Nephron (organoid): ENCODE data around the gene ZNF335.

Source experiments
- H3K27ac Mint-ChIP-seq, 3 experiments: 2 replicates each; pipeline ENCODE4 v1.8.0; 2020; ENCODE audit warnings: mixed read lengths in 3 of 3, mild to moderate bottlenecking in 2 of 3, moderate library complexity in 1 of 3
- H3K27me3 Mint-ChIP-seq: 2 replicates; pipeline ENCODE4 v1.8.0; 2021; ENCODE audit warnings: low read depth, mild to moderate bottlenecking, moderate library complexity, mixed read lengths
- H3K36me3 Mint-ChIP-seq: 2 replicates; pipeline ENCODE4 v1.8.0; 2020; ENCODE audit warnings: low read depth, mixed read lengths
- H3K4me1 Mint-ChIP-seq: 2 replicates; pipeline ENCODE4 v1.8.0; 2020; ENCODE audit warnings: mixed read lengths
- H3K4me3 Mint-ChIP-seq, 3 experiments: 2 replicates each; pipeline ENCODE4 v1.8.0; 2020; ENCODE audit warnings: mild to moderate bottlenecking in 3 of 3, mixed read lengths in 3 of 3, moderate library complexity in 2 of 3
- H3K9me3 Mint-ChIP-seq: 2 replicates; pipeline ENCODE4 v1.8.0; 2020; ENCODE audit warnings: mixed read lengths
- TF ChIP-seq, protein P1 (sequence below), 3 experiments: fragments of 200-600 bp; sonication (generic); IDR thresholded peaks; one replicate each; pipeline ENCODE4 v1.5.0; 2021; ENCODE audit warnings: antibody characterized with exemption in 3 of 3; ENCODE audit not compliant: unreplicated experiment in 3 of 3

ZNF335 gene

DNA sequence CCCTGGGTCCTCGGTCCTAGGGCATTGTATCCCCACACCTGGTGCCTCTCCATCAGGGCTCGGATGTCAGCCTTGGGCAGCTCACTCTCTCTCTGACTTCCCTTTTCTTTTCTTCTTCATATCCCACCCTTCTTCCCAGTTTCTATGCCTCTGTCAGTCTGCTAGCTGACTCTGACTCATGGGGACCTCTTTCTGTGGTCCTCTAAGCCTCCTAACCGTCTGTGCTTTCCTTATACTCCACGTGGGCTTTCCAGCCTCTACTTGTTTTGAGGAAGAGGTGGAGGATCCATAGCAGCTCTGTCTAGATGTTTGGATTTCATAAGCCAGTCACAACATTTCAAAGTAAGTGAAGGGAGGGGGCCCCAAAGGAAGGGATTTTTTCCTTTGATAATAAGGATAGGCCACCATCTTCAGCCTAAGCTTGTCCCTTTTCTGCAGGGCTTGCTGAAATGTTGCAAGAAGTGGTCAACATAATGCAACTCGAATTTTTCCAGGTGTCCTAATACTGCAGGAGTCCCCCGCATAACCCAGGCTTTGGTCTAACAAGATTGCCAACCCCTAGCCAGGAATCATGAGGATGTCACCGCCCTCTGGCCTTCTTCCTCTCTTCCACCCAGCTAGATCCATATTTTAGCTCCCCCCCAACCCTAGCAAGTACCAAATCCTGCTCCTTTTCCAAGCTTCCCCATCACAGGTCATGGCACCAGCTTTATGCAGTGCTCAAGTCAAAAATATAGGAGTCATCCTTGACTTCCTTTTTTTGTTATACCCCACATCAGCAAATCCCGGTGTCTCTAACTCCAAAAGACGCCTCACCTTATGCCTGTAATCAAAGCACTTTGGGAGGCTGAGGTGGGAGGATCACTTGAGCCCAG, 51.3 kb downstream of the ZNF335 start:
- peaks cover 61% of the 10 kb centered on the region for H3K4me1 Mint-ChIP-seq
- H3K36me3 Mint-ChIP-seq = no peaks in the 10 kb centered on the region
- TF ChIP-seq, protein P1, sequence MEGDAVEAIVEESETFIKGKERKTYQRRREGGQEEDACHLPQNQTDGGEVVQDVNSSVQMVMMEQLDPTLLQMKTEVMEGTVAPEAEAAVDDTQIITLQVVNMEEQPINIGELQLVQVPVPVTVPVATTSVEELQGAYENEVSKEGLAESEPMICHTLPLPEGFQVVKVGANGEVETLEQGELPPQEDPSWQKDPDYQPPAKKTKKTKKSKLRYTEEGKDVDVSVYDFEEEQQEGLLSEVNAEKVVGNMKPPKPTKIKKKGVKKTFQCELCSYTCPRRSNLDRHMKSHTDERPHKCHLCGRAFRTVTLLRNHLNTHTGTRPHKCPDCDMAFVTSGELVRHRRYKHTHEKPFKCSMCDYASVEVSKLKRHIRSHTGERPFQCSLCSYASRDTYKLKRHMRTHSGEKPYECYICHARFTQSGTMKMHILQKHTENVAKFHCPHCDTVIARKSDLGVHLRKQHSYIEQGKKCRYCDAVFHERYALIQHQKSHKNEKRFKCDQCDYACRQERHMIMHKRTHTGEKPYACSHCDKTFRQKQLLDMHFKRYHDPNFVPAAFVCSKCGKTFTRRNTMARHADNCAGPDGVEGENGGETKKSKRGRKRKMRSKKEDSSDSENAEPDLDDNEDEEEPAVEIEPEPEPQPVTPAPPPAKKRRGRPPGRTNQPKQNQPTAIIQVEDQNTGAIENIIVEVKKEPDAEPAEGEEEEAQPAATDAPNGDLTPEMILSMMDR (IDR thresholded peaks at IDR 0.05; ENCODE audit: unreplicated experiment in 3 of 3) = no peak
- H3K27ac Mint-ChIP-seq = peak overlapping the region; percentile 95 to 96 (median 95)
- H3K27me3 Mint-ChIP-seq = no peaks in the 10 kb centered on the region
- peak overlapping the region; percentile 58 to 79 (median 63) for H3K4me3 Mint-ChIP-seq
- H3K9me3 Mint-ChIP-seq = no peaks in the 10 kb centered on the region

DNA sequence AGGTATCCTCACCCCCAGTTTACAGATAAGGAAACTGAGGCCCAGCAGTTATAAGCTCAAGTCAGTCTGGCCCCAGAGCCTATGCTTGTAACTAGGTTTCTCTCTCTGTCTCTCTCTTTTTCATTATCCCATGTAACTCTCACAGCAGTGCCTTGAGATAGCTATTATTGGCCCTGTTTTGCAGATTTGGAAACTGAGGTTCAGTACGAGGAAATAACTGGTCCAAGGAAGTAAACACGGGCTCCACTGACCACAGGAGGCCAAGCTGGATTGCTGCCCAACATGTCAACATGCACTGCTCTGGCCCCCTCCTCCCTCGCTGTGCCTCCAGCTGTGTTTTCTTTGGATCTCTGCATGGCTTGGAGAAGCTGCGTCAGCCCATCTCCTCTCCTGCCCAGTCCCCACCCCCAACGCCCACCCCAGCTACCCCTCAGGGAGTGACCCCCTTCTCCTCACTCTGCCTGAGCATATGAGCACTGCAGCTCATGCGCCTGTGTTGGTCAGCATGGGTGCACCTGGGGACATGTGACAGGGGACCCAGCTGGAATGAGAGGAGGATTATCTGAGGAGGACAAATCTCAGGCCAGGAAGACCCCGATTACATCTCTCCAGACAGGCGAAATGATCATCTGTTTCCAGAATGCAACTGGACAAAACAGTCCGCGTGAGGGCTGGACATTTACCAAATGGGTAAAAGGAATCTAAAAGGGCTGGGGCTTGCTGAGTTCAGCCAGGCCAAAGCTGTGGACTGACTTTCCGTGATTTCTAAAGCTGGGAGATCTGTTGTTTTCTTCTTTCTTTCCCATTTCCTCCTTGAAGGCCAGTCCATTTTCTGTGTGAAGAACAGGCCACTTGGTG, 52.2 kb downstream of the ZNF335 start:
- Mint-ChIP-seq H3K27me3 (no peaks in the 10 kb centered on the region), H3K4me1 (peaks cover 52% of the 10 kb centered on the region), H3K9me3 (no peaks in the 10 kb centered on the region), H3K36me3 (no peaks in the 10 kb centered on the region), H3K4me3 (peak overlapping the region; percentile 58 to 79 (median 63)), H3K27ac (peak overlapping the region; percentile 95 to 96 (median 95))
- TF ChIP-seq, protein P1 (IDR thresholded peaks at IDR 0.05; ENCODE audit: unreplicated experiment in 3 of 3) = no peak

DNA sequence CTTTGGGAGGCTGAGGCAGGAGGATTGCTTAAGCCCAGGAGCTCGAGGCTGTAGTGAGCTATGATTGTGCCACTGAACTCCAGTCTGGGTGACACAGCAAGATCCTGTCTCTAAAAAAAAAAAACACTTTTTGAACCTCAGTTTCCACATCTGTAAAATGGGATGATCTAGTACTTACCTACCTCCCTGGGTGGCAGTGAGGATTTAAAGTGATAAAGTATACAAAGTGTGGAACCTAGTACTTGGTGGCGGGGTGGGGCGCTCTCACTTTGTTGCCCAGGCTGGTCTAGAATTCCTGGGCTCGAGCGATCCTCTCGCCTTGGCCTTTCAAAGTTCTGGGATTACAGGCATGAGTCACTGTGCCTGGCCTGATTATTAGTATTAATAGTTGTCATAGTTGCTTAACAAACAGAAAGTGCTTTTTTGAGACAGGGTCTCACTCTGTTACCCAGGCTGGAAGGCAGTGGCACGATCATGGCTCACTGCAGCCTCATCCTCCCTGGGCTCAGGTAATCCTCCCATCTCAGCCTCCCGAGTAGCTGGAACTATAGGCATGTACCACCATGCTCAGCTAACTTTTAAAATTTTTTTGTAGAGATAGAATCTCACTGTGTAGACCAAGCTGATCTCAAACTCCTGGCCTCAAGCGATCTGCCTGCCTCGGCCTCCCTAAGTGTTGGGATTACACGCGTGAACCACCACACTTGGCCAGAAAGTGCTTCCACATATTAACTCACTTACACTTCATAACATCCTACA, 53.0 kb downstream of the ZNF335 start:
- H3K4me1 Mint-ChIP-seq = peaks cover 52% of the 10 kb centered on the region
- H3K36me3 Mint-ChIP-seq = no peaks in the 10 kb centered on the region
- H3K4me3 Mint-ChIP-seq = no peak overlapping the region
- peak overlapping the region; percentile 95 to 98 (median 96) for H3K27ac Mint-ChIP-seq
- TF ChIP-seq, protein P1 (IDR thresholded peaks at IDR 0.05; ENCODE audit: unreplicated experiment in 3 of 3) = no peak
- H3K9me3 Mint-ChIP-seq = no peaks in the 10 kb centered on the region
- H3K27me3 Mint-ChIP-seq = no peaks in the 10 kb centered on the region

DNA sequence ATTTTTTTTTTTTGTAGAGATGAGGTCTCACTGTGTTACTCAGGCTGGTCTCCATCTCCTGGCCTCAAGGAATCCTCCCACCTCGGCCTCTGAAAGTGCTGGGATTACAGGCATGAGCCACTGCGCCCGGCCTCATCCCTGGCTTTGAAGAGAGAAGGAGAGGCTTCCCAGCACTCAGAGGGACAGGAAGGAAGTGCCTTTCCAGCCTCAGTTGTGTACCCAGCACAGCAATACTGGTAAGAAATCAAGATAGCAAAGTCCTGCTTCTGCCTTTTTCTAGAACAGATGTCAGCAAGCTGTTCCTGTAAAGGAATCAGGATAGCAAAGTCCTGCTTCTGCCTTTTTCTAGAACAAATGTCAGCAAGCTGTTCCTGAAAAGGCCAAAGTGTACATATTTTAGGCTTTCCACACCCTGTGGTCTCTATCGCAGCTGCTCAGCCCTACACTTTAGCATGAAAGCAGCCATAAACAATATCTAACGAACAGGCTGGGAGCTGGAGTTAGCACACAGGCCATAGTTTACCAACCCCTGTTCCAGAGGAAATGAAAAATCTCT, 53.7 kb downstream of the ZNF335 start:
- no peaks in the 10 kb centered on the region for H3K36me3 Mint-ChIP-seq

DNA sequence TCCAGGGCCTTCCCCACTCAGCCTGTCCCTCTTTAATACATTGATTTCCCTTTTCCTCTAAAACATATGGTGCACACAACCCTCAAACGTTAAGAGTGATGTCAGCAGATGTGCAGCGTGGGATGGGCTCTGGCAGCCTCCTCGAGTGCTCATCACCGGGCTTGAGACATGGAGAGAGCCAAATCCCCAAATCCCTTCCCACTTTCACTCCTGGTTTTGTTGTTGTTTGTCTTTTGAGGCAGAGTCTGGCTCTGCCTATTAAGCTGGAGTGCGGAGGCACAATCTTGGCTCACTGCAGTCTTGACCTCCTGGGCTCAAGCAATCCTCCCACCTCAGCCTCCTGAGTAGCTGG, 54.2 kb downstream of the ZNF335 start:
- no peaks in the 10 kb centered on the region for H3K36me3 Mint-ChIP-seq
- TF ChIP-seq, protein P1 (IDR thresholded peaks at IDR 0.05; ENCODE audit: unreplicated experiment in 3 of 3) = no peak
- H3K27ac Mint-ChIP-seq = peak overlapping the region; percentile 91 to 98 (median 96)
- H3K4me1 Mint-ChIP-seq = peaks cover 46% of the 10 kb centered on the region
- H3K9me3 Mint-ChIP-seq = no peaks in the 10 kb centered on the region
- H3K4me3 Mint-ChIP-seq = peak overlapping the region; percentile 41 to 59 (median 58)
- H3K27me3 Mint-ChIP-seq = no peaks in the 10 kb centered on the region

More for the DNA sequence above, 53.7 kb downstream of the ZNF335 start:
- Mint-ChIP-seq H3K4me1 (peaks cover 51% of the 10 kb centered on the region), H3K27ac (peak overlapping the region; percentile 91 to 98 (median 96)), H3K9me3 (no peaks in the 10 kb centered on the region), H3K4me3 (peak overlapping the region in 2 of 3 experiments; percentile 58 to 59), H3K27me3 (no peaks in the 10 kb centered on the region)
- TF ChIP-seq, protein P1 (IDR thresholded peaks at IDR 0.05; ENCODE audit: unreplicated experiment in 3 of 3) = no peak
